PC-3 (cell line): Measurements from ENCODE around the gene GATAD2A. TPM values are rescaled to one million over a fixed set of nuclear protein-coding genes. Genes with fewer than 3 reads are reported as not detected.

Experiments
- ATAC-seq: fragments of 200-7000 bp; cut with Tn5 transposase; 2 replicates; pipeline ENCODE4 v1.9.1; 2020; ENCODE audit warnings: mild to moderate bottlenecking, moderate library complexity
- BruUV-seq: library from RNA; stranded (reverse); fragments of 400-500 nt; replicated peaks from 2 replicates; lab custom pipeline; 2021; lab: Mats Ljungman, UMichigan
- CTCF ChIA-PET: fragments of 300-600 bp; sonication (Branson Sonifier 250); formaldehyde crosslinking; loops from one replicate; lab custom pipeline; 2022; ENCODE audit warnings: antibody characterized with exemption; lab: Charles Lee
- POLR2A ChIA-PET: fragments of 300-600 bp; sonication (Branson Sonifier 250); formaldehyde crosslinking; loops from one replicate; lab custom pipeline; 2022; ENCODE audit warnings: antibody characterized with exemption; ENCODE audit not compliant: unreplicated experiment; lab: Charles Lee
- DNase-seq: peaks from one replicate; pipeline ENCODE4 v3.0.0-alpha.2; 2015
- H2AFZ ChIP-seq: fragments of 300-600 bp; sonication (generic); 2 replicates; pipeline ENCODE4 v1.6.0; 2016; ENCODE audit warnings: antibody characterized with exemption, low read length
- H3F3A ChIP-seq: fragments of 300-600 bp; sonication (generic); one replicate; pipeline ENCODE4 v1.6.0; 2017; ENCODE audit warnings: antibody characterized with exemption, low read length, control low read depth, mild to moderate bottlenecking; ENCODE audit not compliant: unreplicated experiment
- H3K27ac ChIP-seq: fragments of 300-600 bp; sonication (generic); 2 replicates; pipeline ENCODE4 v1.5.1; 2016; ENCODE audit warnings: mild to moderate bottlenecking, low read length
- H3K27me3 ChIP-seq: fragments of 300-600 bp; sonication (generic); 2 replicates; pipeline ENCODE4 v1.6.1; 2016; ENCODE audit warnings: low read length, mixed read lengths
- H3K36me3 ChIP-seq: fragments of 300-600 bp; sonication (generic); 2 replicates; pipeline ENCODE4 v1.6.1; 2016; ENCODE audit warnings: low read depth, mixed run types, low read length, mixed read lengths
- H3K4me1 ChIP-seq: fragments of 300-600 bp; sonication (generic); 2 replicates; pipeline ENCODE4 v1.5.1; 2016; ENCODE audit warnings: low read length; ENCODE audit not compliant: insufficient read depth
- H3K4me2 ChIP-seq: fragments of 300-600 bp; sonication (generic); 2 replicates; pipeline ENCODE4 v1.6.0; 2016; ENCODE audit warnings: low read length
- H3K4me3 ChIP-seq: fragments of 300-600 bp; sonication (generic); 2 replicates; pipeline ENCODE4 v1.5.1; 2016; ENCODE audit warnings: mild to moderate bottlenecking, low read length, mixed read lengths
- H3K79me2 ChIP-seq: fragments of 300-600 bp; sonication (generic); 2 replicates; pipeline ENCODE4 v1.6.1; 2017; ENCODE audit warnings: low read length, mixed read lengths
- H3K9ac ChIP-seq: fragments of 300-600 bp; sonication (generic); 2 replicates; pipeline ENCODE4 v1.6.0; 2016; ENCODE audit warnings: mild to moderate bottlenecking, low read length
- H3K9me2 ChIP-seq: fragments of 300-600 bp; sonication (generic); replicated peaks from 2 replicates; pipeline ENCODE4 v1.6.1; 2016; ENCODE audit warnings: mixed run types, low read length, mixed read lengths
- H3K9me3 ChIP-seq: fragments of 300-600 bp; sonication (generic); 2 replicates; pipeline ENCODE4 v1.6.1; 2016; ENCODE audit warnings: low read length, mixed read lengths
- H4K20me1 ChIP-seq: fragments of 300-600 bp; sonication (generic); 2 replicates; pipeline ENCODE4 v1.6.1; 2016; ENCODE audit warnings: low read length, mixed read lengths
- CTCF ChIP-seq: fragments of 300-600 bp; sonication (generic); conservative IDR thresholded peaks from 2 replicates; pipeline ENCODE4 v1.5.1; 2017; ENCODE audit warnings: antibody characterized with exemption, low read depth, mild to moderate bottlenecking, low read length
- EZH2 ChIP-seq: fragments of 300-600 bp; sonication (generic); IDR thresholded peaks from one replicate; pipeline ENCODE4 v1.6.1; 2017; ENCODE audit warnings: antibody characterized with exemption, mild to moderate bottlenecking, low read length; ENCODE audit not compliant: unreplicated experiment
- EZH2phosphoT487 ChIP-seq: fragments of 300-600 bp; sonication (generic); IDR thresholded peaks from 2 replicates; pipeline ENCODE4 v1.6.1; 2018; ENCODE audit warnings: mild to moderate bottlenecking, antibody characterized with exemption, low read length, borderline replicate concordance
- intact Hi-C: fragments of 100-400 bp; cut with micrococcal nuclease; formaldehyde crosslinking; loops from 2 replicates; pipeline ENCODE4 v1.9.0; 2023
- total RNA-seq: library from RNA; depleted of rRNA; stranded (reverse); fragments of >200 nt; gene quantifications from 2 replicates; pipeline ENCODE4 v1.2.3, GENCODE V29; 2014

Gene GATAD2A
- total RNA-seq, 1 experiment from 2014 or later = 104 TPM

- H3K27ac ChIP-seq = no peak overlapping the region
- H4K20me1 ChIP-seq = no peaks in the 10 kb centered on the region
- H3K4me3 ChIP-seq = no peak overlapping the region
- ChIA-PET POLR2A (no interaction called here), CTCF (no interaction called here)
- H3K4me1 ChIP-seq = no peaks in the 10 kb centered on the region
- intact Hi-C loops = no loop called here
- H3K27me3 ChIP-seq = no peaks in the 10 kb centered on the region
- no peak overlapping the region for H3K4me2 ChIP-seq
- no TSS peak for BruUV-seq
- no peaks in the 10 kb centered on the region for H3K9me2 ChIP-seq
- H3F3A ChIP-seq = no peaks in the 10 kb centered on the region
- no peaks in the 10 kb centered on the region for H3K79me2 ChIP-seq
- ATAC-seq (no peak), DNase-seq (no peak)
- H3K9me3 ChIP-seq = no peaks in the 10 kb centered on the region
- TF ChIP-seq EZH2phosphoT487 (no peak), CTCF (no peak), EZH2 (no peak)
- peaks cover 25% of the 10 kb centered on the region for H3K36me3 ChIP-seq
- H3K9ac ChIP-seq = no peak overlapping the region
- H2AFZ ChIP-seq = no peak overlapping the region
Measured at GRCh38 chr19:19505669-19506326, 100.3 kb downstream of the GATAD2A start.

- H3K9ac ChIP-seq = no peak overlapping the region
- H3F3A ChIP-seq = no peaks in the 10 kb centered on the region
- no peaks in the 10 kb centered on the region for H4K20me1 ChIP-seq
- CTCF ChIA-PET = no interaction called here
- H3K27ac ChIP-seq = no peak overlapping the region
- DNase-seq = no peak
- TSS peak; percentile 20 for BruUV-seq
- POLR2A ChIA-PET = no interaction called here
- ATAC-seq = no peak
- H3K4me3 ChIP-seq = no peak overlapping the region
- no peaks in the 10 kb centered on the region for H3K9me3 ChIP-seq
- TF ChIP-seq CTCF (no peak), EZH2 (no peak)
- no peaks in the 10 kb centered on the region for H3K9me2 ChIP-seq
- peaks cover 25% of the 10 kb centered on the region for H3K36me3 ChIP-seq
- no peaks in the 10 kb centered on the region for H3K4me1 ChIP-seq
- no peak overlapping the region for H3K4me2 ChIP-seq
- no peak overlapping the region for H2AFZ ChIP-seq
- intact Hi-C loops = no loop called here
- H3K79me2 ChIP-seq = no peaks in the 10 kb centered on the region
- H3K27me3 ChIP-seq = no peaks in the 10 kb centered on the region
Measured at GRCh38 chr19:19506592-19506991, 101.1 kb downstream of the GATAD2A start.

DNA sequence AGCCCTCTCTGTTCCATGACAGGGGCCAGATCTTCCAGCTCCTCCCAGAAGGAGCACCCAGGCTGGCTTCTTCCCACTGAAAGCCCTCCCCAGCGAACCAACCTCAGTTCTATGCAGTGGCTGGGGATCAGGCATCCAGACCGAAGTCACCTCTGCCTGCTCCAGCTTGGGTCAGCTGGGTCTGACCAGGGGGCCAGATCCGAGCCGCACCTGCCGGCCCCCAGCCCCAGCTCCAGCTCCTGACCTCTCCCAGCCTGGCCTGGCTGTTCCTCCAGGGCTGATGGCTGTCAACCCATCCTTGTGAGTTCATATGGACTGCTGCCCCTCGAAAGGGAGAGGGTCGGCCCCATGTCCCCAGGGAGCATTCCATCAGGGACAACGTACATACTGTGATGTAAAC lies 101.9 kb downstream of the GATAD2A start:
- Histone ChIP-seq H3K36me3 (peaks cover 25% of the 10 kb centered on the region), H2AFZ (no peak overlapping the region), H3K4me3 (no peak overlapping the region), H3K4me2 (no peak overlapping the region), H3K9me3 (no peaks in the 10 kb centered on the region), H3K9me2 (no peaks in the 10 kb centered on the region), H3F3A (no peaks in the 10 kb centered on the region), H3K4me1 (no peaks in the 10 kb centered on the region), H3K27ac (no peak overlapping the region), H4K20me1 (no peaks in the 10 kb centered on the region), H3K79me2 (no peaks in the 10 kb centered on the region), H3K9ac (no peak overlapping the region), H3K27me3 (no peaks in the 10 kb centered on the region)
- BruUV-seq = no TSS peak
- intact Hi-C loops = no loop called here
- TF ChIP-seq EZH2 = no peak
- ChIA-PET CTCF (interaction anchor here (0.6 kb wide), 1 partner anchor 539 kb away, joined by 4 read pairs; no protein-coding TSS in a partner anchor), POLR2A (no interaction called here)
- DNase-seq (no peak), ATAC-seq (no peak)
